GM12865 (cell line): Measurements from ENCODE around the gene IPO11.

Experiments
- DNase-seq: peaks from one replicate; pipeline ENCODE4 v3.0.0; 2010; ENCODE audit warnings: low read depth
- H3K4me3 ChIP-seq: 2 replicates; pipeline ENCODE4 v1.5.1; 2011; ENCODE audit warnings: mild to moderate bottlenecking, low read depth, low read length, control low read depth
- TF ChIP-seq, protein P1 (sequence below): IDR thresholded peaks from 2 replicates; pipeline ENCODE4 v1.5.1; 2011; ENCODE audit warnings: low read length, control low read depth, low read depth, inconsistent platforms; ENCODE audit not compliant: insufficient read depth; ENCODE audit errors: missing control alignments

IPO11 gene

DNA sequence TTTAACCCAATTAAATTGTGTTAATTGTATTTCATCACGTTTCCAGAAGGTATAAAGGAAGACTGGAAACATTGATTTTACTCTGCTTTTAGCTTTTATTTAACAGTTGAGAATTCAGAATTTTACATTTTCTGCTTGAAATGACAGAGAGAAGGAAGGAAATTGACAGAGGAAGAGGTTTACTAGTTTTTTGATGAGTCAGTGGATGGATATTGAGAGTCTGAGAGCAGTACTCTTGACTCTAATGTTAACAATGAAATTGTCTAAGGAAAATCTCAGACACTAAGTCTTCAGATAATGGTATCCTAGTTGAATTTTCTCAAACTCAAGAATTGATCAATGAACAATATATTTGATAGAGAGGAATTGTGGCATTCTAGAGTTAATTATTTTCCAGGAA, 60.6 kb downstream of the IPO11 start:
- DNase-seq = no peak
- H3K4me3 ChIP-seq = no peak overlapping the region
- TF ChIP-seq, protein P1, sequence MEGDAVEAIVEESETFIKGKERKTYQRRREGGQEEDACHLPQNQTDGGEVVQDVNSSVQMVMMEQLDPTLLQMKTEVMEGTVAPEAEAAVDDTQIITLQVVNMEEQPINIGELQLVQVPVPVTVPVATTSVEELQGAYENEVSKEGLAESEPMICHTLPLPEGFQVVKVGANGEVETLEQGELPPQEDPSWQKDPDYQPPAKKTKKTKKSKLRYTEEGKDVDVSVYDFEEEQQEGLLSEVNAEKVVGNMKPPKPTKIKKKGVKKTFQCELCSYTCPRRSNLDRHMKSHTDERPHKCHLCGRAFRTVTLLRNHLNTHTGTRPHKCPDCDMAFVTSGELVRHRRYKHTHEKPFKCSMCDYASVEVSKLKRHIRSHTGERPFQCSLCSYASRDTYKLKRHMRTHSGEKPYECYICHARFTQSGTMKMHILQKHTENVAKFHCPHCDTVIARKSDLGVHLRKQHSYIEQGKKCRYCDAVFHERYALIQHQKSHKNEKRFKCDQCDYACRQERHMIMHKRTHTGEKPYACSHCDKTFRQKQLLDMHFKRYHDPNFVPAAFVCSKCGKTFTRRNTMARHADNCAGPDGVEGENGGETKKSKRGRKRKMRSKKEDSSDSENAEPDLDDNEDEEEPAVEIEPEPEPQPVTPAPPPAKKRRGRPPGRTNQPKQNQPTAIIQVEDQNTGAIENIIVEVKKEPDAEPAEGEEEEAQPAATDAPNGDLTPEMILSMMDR = no peak

GRCh38 chr5:62475072-62475471, 62.5 kb downstream of the IPO11 start:
- no peak overlapping the region for H3K4me3 ChIP-seq
- DNase-seq = no peak

DNA sequence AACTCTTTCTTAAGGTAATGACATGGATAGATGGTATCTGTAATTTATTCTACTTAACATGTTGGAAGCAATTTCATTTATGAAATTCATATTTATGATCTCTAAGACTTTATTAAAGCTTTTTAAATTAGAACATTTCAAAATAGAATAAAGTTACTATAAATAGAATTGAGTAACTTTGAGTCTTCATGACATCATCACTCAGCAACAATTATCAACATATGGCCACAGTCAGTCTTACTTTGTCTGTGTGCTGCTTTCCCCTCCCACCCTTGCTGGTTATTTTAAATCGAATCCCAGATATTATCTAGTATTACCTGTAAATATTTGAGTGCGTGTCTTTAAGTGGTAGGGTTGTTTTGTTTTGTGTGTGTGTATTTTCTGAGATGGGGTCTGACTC, 65.2 kb downstream of the IPO11 start:
- no peak overlapping the region for H3K4me3 ChIP-seq
- DNase-seq = no peak
- TF ChIP-seq, protein P1 = no peak

More at GRCh38 chr5:62475072-62475471, 62.5 kb downstream of the IPO11 start:
- TF ChIP-seq, protein P1 = no peak

GRCh38 chr5:62483556-62483955, 71.0 kb downstream of the IPO11 start:
- no peak for DNase-seq
- TF ChIP-seq, protein P1 = no peak
- no peak overlapping the region for H3K4me3 ChIP-seq

DNA sequence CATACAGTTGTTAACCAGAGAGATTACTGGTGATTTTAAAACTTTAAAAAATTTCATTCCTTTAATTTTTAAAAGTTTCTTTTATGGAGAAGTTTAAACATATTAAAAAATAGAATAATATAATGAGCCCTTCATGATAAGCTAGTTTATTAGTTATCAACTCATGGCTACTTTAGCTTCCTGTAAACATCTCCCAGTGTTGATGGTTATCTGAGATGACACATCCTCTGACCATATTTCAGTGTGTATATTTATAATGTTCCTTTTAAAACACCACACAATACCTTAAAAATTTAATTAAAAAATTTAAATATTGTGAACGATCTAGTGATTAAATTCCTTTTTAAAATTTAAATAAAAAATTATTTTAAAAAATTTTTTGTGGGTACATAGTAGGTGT, 74.1 kb downstream of the IPO11 start:
- DNase-seq = no peak
- no peak overlapping the region for H3K4me3 ChIP-seq
- TF ChIP-seq, protein P1 = no peak

DNA sequence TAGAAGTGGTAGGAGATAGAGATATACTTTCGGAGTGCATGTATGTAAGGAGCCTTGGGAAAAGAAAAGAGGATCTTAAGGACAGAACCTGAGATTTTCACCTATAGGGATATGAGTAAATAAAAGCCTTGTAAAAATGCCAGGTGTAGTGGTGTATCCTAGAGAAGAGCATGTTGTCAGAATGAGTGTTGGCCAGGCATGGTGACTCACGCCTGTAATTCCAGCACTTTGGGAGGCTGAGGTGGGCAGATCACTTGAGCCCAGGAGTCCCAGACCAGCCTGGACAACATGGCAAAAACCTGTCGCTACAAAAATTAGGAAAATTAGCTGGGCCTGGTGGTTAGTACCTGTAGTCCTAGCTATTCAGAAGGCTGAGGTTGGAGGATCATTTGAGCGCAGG, 76.0 kb downstream of the IPO11 start:
- TF ChIP-seq, protein P1 = no peak
- H3K4me3 ChIP-seq = no peak overlapping the region
- DNase-seq = no peak

GRCh38 chr5:62489471-62489870, 76.9 kb downstream of the IPO11 start:
- no peak overlapping the region for H3K4me3 ChIP-seq
- DNase-seq = no peak
- TF ChIP-seq, protein P1 = no peak
